HepG2 (cell line): ENCODE results near the gene BAHCC1. TPM values are rescaled to one million over a fixed set of nuclear protein-coding genes. Genes with fewer than 3 reads are reported as not detected.

ENCODE experiments used
- KDM5B ChIP-seq: sonication (generic); formaldehyde crosslinking; IDR thresholded peaks from 2 replicates; pipeline ENCODE4 v1.4.0; 2020; ENCODE audit warnings: missing genetic modification reagents, mild to moderate bottlenecking, borderline replicate concordance
- MZF1 ChIP-seq: sonication (generic); formaldehyde crosslinking; IDR thresholded peaks from 2 replicates; pipeline ENCODE4 v1.8.1; 2023; ENCODE audit warnings: mild to moderate bottlenecking, missing genetic modification reagents, borderline replicate concordance
- RXRA ChIP-seq: sonication (generic); formaldehyde crosslinking; IDR thresholded peaks from 2 replicates; pipeline ENCODE4 v1.5.1; 2020; ENCODE audit warnings: missing genetic modification reagents
- TEAD2 ChIP-seq: sonication (generic); formaldehyde crosslinking; IDR thresholded peaks from 2 replicates; pipeline ENCODE4 v1.9.0; 2021; ENCODE audit warnings: missing genetic modification reagents
- ZBTB1 ChIP-seq: sonication (generic); formaldehyde crosslinking; IDR thresholded peaks from 2 replicates; pipeline ENCODE4 v1.4.0; 2020; ENCODE audit warnings: missing genetic modification reagents, borderline replicate concordance
- ZBTB38 ChIP-seq: sonication (generic); formaldehyde crosslinking; IDR thresholded peaks from 2 replicates; pipeline ENCODE4 v1.5.1; 2020; ENCODE audit warnings: mild to moderate bottlenecking, missing genetic modification reagents
- ZFP82 ChIP-seq: sonication (generic); formaldehyde crosslinking; IDR thresholded peaks from 2 replicates; pipeline ENCODE4 v1.5.1; 2020; ENCODE audit warnings: mild to moderate bottlenecking, missing genetic modification reagents, borderline replicate concordance
- ZNF3 ChIP-seq: IDR thresholded peaks from 2 replicates; pipeline ENCODE4 v1.7.0; 2017; ENCODE audit warnings: inconsistent platforms
- ZNF30 ChIP-seq: sonication (generic); formaldehyde crosslinking; IDR thresholded peaks from 2 replicates; pipeline ENCODE4 v1.5.0; 2020; ENCODE audit warnings: mild to moderate bottlenecking, missing genetic modification reagents
- ZSCAN12 ChIP-seq: sonication (generic); formaldehyde crosslinking; IDR thresholded peaks from 2 replicates; pipeline ENCODE4 v1.9.0; 2021; ENCODE audit warnings: mild to moderate bottlenecking, missing genetic modification reagents
- ZSCAN25 ChIP-seq: sonication (generic); formaldehyde crosslinking; IDR thresholded peaks from 2 replicates; pipeline ENCODE4 v1.8.0; 2022; ENCODE audit warnings: mild to moderate bottlenecking, missing genetic modification reagents
- ZZZ3 ChIP-seq: sonication (generic); formaldehyde crosslinking; IDR thresholded peaks from 2 replicates; pipeline ENCODE4 v1.4.0; 2020; ENCODE audit warnings: missing genetic modification reagents, mild to moderate bottlenecking, borderline replicate concordance
- polyA plus RNA-seq, 8 experiments: library from polyadenylated mRNA; depleted of rRNA in 3 of 8; stranded (reverse) in 7 of 8; unstranded in 1 of 8; fragments of >200 nt; fragmentation: Illumina TruSeq in 4 of 8; extraction: Trizol in 4 of 8; gene quantifications; 2 replicates each; pipeline versions ENCODE4 v1.2.1 to v1.2.3, GENCODE V29; 2011 to 2016; ENCODE audit warnings: low read depth in 4 of 8, missing spikeins in 1 of 8, mixed read lengths in 1 of 8; ENCODE audit not compliant: insufficient read depth in 1 of 8
- total RNA-seq, 5 experiments: library from RNA; depleted of rRNA; stranded (reverse); fragments of >200 nt; fragmentation: Illumina TruSeq; extraction: Trizol; gene quantifications; 2 replicates each; pipeline ENCODE4 v1.2.3, GENCODE V29; 2016; ENCODE audit warnings: low read depth in 1 of 5
- TF ChIP-seq, protein P1 (sequence below): sonication (generic); formaldehyde crosslinking; IDR thresholded peaks from 2 replicates; pipeline ENCODE4 v1.5.0; 2020; ENCODE audit warnings: mild to moderate bottlenecking, missing genetic modification reagents, moderate library complexity
- TF ChIP-seq, protein P2 (sequence below): sonication (generic); formaldehyde crosslinking; IDR thresholded peaks from 2 replicates; pipeline ENCODE4 v1.5.1; 2020; ENCODE audit warnings: missing genetic modification reagents, mild to moderate bottlenecking, borderline replicate concordance
- TF ChIP-seq, protein P3 (sequence below): IDR thresholded peaks from 2 replicates; pipeline ENCODE4 v1.4.0; 2020; ENCODE audit warnings: mild to moderate bottlenecking, missing genetic modification reagents
- TF ChIP-seq, protein P4 (sequence below): sonication (generic); formaldehyde crosslinking; IDR thresholded peaks from 2 replicates; pipeline ENCODE4 v1.4.0; 2020; ENCODE audit warnings: missing genetic modification reagents
- TF ChIP-seq, protein P5 (sequence below): sonication (generic); formaldehyde crosslinking; conservative IDR thresholded peaks from 2 replicates; pipeline ENCODE4 v1.8.0; 2022; ENCODE audit warnings: missing genetic modification reagents

The BAHCC1 gene
- total and polyA plus RNA-seq, 2 of the 13 experiments (the other 11 are each of a cell fraction or from before 2014, with no cell fraction given): 1.4 to 1.7 TPM

DNA sequence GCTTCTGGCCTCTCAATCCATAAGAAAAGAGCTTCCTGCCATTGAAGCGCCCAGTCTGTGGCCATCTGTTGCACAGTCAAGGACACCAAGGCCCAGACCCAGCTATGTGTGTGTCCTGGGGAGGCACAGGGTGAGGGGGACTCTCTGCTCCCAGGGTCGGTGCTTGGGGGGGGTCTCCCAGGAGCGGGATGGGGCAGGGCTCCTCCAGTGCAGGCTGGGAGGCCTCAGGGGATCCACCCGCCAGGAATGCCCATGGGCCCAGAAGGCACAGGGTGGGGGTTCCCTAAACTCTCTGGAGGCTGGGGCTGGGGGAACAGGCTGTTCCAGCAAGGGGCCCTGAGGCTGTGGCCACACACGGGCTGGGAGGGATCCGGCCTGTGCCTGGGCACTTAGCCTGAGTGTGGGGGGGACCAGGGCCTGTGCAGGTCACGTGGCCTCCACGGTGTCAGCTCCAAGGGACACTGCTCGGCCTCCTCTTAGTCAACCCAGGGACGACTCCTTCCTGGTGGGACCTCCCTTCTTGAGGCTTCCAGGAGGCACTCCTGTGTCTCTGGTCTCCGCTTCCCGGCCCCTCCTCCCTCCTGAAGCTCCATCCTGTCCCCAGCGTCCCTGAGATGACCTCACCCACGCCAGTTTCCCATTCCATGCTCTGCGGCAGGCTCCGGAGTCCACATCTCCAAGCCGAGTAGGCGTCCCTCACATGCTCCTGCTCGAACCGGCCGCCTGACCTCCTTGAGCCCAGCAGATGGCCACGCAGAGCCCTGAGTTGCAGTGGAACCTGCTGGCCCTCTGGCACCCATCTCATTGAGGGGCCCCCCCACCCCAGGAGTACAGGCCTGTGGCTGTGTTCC lies 23.1 kb upstream of the BAHCC1 start (continued):
- TF ChIP-seq ZNF3 (CRISPR knock-in tag) (no peak), ZZZ3 (CRISPR knock-in tag) (0 out of 2 replicates have a peak, but pooled peaks have one; percentile 37), ZSCAN25 (CRISPR knock-in tag) (peak; percentile 23; the same call in 1 of the 2 replicates), ZFP82 (CRISPR knock-in tag) (no peak), TEAD2 (CRISPR knock-in tag) (no peak), ZNF30 (CRISPR knock-in tag) (no peak), KDM5B (peak; percentile 47; the same call in 1 of the 2 replicates), RXRA (CRISPR knock-in tag) (peak; percentile 22; the same call in 1 of the 2 replicates), ZBTB1 (CRISPR knock-in tag) (no peak), MZF1 (CRISPR knock-in tag) (no peak), ZSCAN12 (CRISPR knock-in tag) (no peak), ZBTB38 (CRISPR knock-in tag) (no peak)
- TF ChIP-seq, protein P1, sequence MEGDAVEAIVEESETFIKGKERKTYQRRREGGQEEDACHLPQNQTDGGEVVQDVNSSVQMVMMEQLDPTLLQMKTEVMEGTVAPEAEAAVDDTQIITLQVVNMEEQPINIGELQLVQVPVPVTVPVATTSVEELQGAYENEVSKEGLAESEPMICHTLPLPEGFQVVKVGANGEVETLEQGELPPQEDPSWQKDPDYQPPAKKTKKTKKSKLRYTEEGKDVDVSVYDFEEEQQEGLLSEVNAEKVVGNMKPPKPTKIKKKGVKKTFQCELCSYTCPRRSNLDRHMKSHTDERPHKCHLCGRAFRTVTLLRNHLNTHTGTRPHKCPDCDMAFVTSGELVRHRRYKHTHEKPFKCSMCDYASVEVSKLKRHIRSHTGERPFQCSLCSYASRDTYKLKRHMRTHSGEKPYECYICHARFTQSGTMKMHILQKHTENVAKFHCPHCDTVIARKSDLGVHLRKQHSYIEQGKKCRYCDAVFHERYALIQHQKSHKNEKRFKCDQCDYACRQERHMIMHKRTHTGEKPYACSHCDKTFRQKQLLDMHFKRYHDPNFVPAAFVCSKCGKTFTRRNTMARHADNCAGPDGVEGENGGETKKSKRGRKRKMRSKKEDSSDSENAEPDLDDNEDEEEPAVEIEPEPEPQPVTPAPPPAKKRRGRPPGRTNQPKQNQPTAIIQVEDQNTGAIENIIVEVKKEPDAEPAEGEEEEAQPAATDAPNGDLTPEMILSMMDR (CRISPR knock-in tag): peak; percentile 63
- TF ChIP-seq, protein P2, sequence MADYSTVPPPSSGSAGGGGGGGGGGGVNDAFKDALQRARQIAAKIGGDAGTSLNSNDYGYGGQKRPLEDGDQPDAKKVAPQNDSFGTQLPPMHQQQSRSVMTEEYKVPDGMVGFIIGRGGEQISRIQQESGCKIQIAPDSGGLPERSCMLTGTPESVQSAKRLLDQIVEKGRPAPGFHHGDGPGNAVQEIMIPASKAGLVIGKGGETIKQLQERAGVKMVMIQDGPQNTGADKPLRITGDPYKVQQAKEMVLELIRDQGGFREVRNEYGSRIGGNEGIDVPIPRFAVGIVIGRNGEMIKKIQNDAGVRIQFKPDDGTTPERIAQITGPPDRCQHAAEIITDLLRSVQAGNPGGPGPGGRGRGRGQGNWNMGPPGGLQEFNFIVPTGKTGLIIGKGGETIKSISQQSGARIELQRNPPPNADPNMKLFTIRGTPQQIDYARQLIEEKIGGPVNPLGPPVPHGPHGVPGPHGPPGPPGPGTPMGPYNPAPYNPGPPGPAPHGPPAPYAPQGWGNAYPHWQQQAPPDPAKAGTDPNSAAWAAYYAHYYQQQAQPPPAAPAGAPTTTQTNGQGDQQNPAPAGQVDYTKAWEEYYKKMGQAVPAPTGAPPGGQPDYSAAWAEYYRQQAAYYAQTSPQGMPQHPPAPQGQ: no peak
- TF ChIP-seq, protein P3, sequence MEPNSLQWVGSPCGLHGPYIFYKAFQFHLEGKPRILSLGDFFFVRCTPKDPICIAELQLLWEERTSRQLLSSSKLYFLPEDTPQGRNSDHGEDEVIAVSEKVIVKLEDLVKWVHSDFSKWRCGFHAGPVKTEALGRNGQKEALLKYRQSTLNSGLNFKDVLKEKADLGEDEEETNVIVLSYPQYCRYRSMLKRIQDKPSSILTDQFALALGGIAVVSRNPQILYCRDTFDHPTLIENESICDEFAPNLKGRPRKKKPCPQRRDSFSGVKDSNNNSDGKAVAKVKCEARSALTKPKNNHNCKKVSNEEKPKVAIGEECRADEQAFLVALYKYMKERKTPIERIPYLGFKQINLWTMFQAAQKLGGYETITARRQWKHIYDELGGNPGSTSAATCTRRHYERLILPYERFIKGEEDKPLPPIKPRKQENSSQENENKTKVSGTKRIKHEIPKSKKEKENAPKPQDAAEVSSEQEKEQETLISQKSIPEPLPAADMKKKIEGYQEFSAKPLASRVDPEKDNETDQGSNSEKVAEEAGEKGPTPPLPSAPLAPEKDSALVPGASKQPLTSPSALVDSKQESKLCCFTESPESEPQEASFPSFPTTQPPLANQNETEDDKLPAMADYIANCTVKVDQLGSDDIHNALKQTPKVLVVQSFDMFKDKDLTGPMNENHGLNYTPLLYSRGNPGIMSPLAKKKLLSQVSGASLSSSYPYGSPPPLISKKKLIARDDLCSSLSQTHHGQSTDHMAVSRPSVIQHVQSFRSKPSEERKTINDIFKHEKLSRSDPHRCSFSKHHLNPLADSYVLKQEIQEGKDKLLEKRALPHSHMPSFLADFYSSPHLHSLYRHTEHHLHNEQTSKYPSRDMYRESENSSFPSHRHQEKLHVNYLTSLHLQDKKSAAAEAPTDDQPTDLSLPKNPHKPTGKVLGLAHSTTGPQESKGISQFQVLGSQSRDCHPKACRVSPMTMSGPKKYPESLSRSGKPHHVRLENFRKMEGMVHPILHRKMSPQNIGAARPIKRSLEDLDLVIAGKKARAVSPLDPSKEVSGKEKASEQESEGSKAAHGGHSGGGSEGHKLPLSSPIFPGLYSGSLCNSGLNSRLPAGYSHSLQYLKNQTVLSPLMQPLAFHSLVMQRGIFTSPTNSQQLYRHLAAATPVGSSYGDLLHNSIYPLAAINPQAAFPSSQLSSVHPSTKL (CRISPR knock-in tag): no peak
- TF ChIP-seq, protein P4, sequence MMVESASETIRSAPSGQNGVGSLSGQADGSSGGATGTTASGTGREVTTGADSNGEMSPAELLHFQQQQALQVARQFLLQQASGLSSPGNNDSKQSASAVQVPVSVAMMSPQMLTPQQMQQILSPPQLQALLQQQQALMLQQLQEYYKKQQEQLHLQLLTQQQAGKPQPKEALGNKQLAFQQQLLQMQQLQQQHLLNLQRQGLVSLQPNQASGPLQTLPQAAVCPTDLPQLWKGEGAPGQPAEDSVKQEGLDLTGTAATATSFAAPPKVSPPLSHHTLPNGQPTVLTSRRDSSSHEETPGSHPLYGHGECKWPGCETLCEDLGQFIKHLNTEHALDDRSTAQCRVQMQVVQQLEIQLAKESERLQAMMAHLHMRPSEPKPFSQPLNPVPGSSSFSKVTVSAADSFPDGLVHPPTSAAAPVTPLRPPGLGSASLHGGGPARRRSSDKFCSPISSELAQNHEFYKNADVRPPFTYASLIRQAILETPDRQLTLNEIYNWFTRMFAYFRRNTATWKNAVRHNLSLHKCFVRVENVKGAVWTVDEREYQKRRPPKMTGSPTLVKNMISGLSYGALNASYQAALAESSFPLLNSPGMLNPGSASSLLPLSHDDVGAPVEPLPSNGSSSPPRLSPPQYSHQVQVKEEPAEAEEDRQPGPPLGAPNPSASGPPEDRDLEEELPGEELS: 0 out of 2 replicates have a peak, but pooled peaks have one; percentile 4
- TF ChIP-seq, protein P5, sequence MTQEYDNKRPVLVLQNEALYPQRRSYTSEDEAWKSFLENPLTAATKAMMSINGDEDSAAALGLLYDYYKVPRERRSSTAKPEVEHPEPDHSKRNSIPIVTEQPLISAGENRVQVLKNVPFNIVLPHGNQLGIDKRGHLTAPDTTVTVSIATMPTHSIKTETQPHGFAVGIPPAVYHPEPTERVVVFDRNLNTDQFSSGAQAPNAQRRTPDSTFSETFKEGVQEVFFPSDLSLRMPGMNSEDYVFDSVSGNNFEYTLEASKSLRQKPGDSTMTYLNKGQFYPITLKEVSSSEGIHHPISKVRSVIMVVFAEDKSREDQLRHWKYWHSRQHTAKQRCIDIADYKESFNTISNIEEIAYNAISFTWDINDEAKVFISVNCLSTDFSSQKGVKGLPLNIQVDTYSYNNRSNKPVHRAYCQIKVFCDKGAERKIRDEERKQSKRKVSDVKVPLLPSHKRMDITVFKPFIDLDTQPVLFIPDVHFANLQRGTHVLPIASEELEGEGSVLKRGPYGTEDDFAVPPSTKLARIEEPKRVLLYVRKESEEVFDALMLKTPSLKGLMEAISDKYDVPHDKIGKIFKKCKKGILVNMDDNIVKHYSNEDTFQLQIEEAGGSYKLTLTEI: no peak
